GM21619 (cell line): ENCODE data around the gene ARL16.
"Not testable (repeated sequence)": the region's sequence is repeated elsewhere in the genome, so short reads cannot be mapped to it uniquely, and the experiment has no call there.

Experiments
- ATAC-seq: cut with Tn5 transposase; IDR thresholded peaks from one replicate; pipeline ENCODE4 v1.9.1; 2021; ENCODE audit not compliant: unreplicated experiment

Gene ARL16

GRCh38 chr17:81696218-81696941 is 12.8 kb upstream of the ARL16 start:
- ATAC-seq: no peak

GRCh38 chr17:81695801-81696200 is 12.2 kb upstream of the ARL16 start:
- ATAC-seq: no peak

GRCh38 chr17:81695211-81695610 is 11.6 kb upstream of the ARL16 start:
- ATAC-seq: no peak

DNA sequence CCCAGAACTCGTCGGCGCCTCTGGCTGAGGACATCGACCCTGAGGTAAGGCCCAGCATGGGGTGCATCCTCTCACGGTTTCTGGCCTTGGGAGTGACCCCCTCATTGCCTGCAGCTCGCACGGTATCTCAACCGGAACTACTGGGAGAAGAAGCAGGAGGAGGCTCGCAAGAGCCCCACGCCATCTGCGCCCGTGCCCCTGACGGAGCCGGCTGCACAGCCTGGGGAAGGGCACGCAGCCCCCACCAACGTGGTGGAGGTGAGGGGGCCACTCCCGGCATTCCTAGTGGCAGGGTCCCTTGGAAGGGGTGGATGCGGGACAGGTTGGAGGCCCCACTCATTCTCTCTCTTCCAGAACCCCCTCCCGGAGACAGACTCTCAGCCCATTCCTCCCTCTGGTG is 11.2 kb upstream of the ARL16 start:
- ATAC-seq: no peak

DNA sequence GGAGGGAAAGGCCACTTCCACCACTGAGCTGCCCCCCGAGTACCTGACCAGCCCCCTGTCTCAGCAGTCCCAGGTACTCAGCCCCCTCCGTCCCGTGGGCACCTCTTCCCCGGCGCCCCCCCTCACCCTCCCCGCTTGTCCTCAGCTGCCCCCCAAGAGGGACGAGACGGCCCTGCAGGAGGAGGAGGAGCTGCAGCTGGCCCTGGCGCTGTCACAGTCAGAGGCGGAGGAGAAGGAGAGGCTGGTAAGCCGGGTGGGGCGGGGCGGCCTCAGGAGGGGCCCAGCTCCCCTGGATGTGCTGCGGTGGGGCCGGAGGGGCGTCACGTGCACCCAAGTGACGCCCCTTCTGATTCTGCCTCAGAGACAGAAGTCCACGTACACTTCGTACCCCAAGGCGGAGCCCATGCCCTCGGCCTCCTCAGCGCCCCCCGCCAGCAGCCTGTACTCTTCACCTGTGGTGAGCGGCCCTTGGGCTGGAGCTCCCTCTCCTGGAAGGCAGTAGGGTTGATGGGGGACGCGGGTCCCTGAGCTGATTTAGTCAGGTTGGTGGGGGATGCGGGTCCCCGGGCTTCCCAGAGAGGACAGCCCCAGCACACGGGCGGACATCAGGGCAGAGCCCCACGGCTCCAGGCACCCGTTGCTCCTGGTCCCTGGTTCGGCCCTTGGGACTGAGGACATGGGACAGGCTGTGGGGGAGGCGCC is 10.1 kb upstream of the ARL16 start:
- ATAC-seq: no peak

DNA sequence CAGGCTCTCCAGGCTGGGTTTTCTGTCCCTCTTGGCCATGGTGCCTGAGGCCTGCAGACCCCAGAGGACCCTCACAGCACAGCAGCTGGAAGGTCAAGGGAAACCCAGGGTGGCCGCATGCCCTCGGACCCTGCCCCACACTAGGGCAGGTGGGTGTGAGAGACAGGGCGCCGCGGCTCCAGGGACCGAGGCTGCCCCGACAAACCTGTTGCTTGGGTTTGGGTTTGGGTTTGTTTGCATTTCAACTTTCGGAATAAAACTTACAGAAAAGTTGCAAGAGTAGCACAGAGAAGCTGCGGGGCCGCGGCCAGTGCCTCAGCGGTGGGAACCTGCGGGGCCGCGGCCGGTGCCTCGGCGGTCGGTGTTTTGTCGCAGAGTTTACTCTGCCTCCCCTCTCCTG is 8.0 kb upstream of the ARL16 start:
- no peak for ATAC-seq

DNA sequence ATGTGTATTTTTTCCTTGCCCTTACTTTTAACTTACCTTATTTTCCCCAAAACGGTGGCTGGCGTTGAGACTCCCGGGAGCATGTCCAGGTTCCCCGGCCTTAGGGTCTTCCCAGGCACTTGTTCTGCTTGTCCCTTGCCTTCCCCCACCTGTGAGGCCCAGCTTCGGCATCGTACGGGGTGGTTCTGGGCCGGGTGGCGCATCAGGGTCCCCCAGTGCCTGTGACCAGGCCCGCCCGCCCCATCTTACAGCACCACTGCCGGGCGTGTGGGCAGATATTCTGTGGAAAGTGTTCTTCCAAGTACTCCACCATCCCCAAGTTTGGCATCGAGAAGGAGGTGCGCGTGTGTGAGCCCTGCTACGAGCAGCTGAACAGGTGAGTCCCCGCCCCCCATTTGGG is 7.6 kb upstream of the ARL16 start:
- ATAC-seq: no peak

GRCh38 chr17:81690549-81690948 is 7.0 kb upstream of the ARL16 start:
- ATAC-seq: no peak

- no peak for ATAC-seq
These were observed 6.5 kb upstream of the ARL16 start for GRCh38 chr17:81690066-81690465.

GRCh38 chr17:81688616-81689015 is 5.0 kb upstream of the ARL16 start:
- no peak for ATAC-seq

DNA sequence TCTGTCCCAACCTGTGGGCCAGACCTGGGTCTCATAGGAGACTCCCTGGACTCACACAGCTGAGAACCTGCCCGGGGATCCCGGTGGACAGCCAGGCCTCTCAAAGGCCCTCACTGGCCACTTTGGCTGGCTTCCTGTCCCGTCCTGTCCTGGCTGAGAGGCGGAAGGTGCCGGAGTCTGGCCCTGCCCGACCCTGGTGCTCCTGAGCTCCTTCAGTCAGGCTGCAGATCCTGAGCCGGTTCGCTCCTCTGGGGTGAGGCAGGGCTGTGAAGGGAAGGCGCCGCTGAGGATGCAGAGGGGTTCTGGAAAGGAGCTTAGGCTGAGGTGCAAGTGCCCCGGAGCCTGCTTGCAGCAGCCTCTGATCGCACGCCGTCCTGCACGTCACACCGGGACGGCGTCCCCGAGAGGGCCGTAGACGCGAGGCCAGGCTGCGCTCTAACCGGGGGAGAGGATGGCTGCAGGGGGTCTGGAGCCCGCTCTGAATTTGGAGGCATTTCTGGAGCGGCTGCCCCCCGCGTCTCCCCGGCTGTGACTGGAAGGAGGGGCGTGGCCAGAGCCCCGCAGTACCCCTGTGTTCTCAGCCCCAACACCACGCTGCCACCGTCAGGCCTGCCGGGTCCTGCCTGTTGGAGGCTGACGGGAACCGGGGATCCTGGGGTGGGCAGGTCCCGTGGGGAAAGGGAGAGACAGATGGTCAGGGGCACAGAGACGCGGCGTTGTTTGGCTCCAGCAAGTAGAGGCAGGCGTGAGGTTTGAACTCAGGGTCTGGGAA is 4.4 kb upstream of the ARL16 start:
- no peak for ATAC-seq

- ATAC-seq: no peak
These were observed 3.0 kb upstream of the ARL16 start for GRCh38 chr17:81686614-81687013.

GRCh38 chr17:81685108-81685507 is 1.5 kb upstream of the ARL16 start:
- ATAC-seq: no peak

GRCh38 chr17:81684442-81684911 is 880 bp upstream of the ARL16 start:
- ATAC-seq: no peak

- ATAC-seq: peak; percentile 2
These were observed 401 bp downstream of the ARL16 start for GRCh38 chr17:81683208-81683583.

DNA sequence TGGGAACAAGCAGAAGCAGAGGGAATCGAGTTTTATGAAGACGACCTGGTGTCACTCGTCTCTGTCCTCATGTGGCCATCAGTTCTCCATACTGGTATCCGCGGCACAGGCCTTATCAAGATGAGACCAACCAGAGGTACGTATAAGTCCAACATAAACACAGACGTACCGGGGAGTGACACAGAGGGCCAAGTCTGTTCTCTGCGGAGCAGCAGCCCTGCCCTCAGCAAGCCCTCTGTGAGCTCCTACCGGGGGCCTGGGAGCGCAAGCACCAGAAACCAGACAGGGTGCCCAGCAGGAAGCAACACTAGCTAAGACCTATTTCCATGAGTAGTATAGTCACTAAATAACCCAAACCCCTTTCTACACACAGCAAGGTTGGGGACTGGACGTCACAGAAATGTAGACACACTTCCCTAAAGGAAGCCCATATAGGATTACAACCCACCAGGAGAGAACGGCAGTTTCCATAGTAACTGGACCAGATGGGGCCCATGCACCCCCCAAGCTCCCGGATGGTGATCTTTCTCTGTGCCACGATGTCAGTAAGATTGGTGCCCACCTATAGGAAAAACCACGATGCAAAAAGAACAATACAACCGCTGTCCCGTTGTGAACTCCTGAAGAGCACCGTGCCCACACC is 911 bp downstream of the ARL16 start:
- ATAC-seq: peak; percentile 3

GRCh38 chr17:81681672-81682071 is 1.9 kb downstream of the ARL16 start:
- ATAC-seq: no peak

- no peak for ATAC-seq
These were observed 3.4 kb downstream of the ARL16 start for GRCh38 chr17:81680150-81680549.

GRCh38 chr17:81676906-81677305 is 6.7 kb downstream of the ARL16 start:
- no peak for ATAC-seq

DNA sequence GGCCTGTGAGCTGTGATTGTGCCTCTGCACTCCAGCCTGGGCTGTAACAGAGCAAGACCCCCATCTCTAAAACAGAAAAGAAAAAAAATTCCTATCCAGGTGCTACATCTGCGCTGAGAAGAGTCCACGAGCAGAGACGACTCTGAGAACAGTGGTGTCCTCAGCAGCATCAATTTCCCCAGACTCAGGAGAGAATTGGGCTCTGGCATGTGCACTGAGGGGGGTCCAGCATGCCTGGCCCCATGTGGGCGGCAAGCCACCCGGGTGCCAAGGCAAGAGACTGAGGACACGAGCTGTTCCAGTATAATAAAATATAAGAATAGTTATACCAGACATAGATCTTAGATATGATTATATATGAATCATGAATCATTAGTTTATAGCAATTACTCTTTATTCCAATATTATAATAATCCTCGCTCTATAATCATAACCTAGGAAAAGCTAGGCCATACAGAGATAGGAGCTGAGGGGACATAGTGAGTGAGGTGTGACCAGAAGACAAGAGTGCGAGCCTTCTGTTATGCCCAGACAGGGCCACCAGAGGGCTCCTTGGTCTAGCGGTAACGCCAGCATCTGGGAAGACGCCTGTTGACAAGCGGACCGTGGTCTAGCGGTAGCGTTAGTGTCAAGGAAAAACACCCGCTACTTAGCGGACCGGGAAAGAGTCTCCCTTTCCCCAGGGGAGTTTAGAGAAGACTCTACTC is 7.9 kb downstream of the ARL16 start:
- ATAC-seq: not testable (repeated sequence)
